ENCODE results near the gene TIAM1.

Gene TIAM1

GRCh38 chr21:31218830-31219608 is 125.0 kb downstream of the TIAM1 start:
- no peak overlapping the region for H3K4me3 ChIP-seq (ENCODE audit: low read depth, low read length)
- TF ChIP-seq, protein P1, sequence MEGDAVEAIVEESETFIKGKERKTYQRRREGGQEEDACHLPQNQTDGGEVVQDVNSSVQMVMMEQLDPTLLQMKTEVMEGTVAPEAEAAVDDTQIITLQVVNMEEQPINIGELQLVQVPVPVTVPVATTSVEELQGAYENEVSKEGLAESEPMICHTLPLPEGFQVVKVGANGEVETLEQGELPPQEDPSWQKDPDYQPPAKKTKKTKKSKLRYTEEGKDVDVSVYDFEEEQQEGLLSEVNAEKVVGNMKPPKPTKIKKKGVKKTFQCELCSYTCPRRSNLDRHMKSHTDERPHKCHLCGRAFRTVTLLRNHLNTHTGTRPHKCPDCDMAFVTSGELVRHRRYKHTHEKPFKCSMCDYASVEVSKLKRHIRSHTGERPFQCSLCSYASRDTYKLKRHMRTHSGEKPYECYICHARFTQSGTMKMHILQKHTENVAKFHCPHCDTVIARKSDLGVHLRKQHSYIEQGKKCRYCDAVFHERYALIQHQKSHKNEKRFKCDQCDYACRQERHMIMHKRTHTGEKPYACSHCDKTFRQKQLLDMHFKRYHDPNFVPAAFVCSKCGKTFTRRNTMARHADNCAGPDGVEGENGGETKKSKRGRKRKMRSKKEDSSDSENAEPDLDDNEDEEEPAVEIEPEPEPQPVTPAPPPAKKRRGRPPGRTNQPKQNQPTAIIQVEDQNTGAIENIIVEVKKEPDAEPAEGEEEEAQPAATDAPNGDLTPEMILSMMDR (IDR thresholded peaks at IDR 0.05; ENCODE audit: borderline replicate concordance, insufficient read depth, low read depth, low read length) = no peak

- H3K4me3 ChIP-seq (ENCODE audit: low read depth, low read length) = no peak overlapping the region
- TF ChIP-seq, protein P1 (IDR thresholded peaks at IDR 0.05; ENCODE audit: borderline replicate concordance, insufficient read depth, low read depth, low read length) = no peak
These were observed 127.9 kb downstream of the TIAM1 start for GRCh38 chr21:31216206-31216605.

- H3K4me3 ChIP-seq (ENCODE audit: low read depth, low read length) = no peak overlapping the region
- TF ChIP-seq, protein P1 (IDR thresholded peaks at IDR 0.05; ENCODE audit: borderline replicate concordance, insufficient read depth, low read depth, low read length) = no peak
These were observed 130.3 kb downstream of the TIAM1 start for GRCh38 chr21:31213787-31214186.

GRCh38 chr21:31211836-31212235 is 132.2 kb downstream of the TIAM1 start:
- TF ChIP-seq, protein P1 (IDR thresholded peaks at IDR 0.05; ENCODE audit: borderline replicate concordance, insufficient read depth, low read depth, low read length) = no peak
- H3K4me3 ChIP-seq (ENCODE audit: low read depth, low read length) = no peak overlapping the region

GRCh38 chr21:31205412-31205811 is 138.6 kb downstream of the TIAM1 start:
- H3K4me3 ChIP-seq (ENCODE audit: low read depth, low read length) = no peak overlapping the region
- TF ChIP-seq, protein P1 (IDR thresholded peaks at IDR 0.05; ENCODE audit: borderline replicate concordance, insufficient read depth, low read depth, low read length) = no peak

DNA sequence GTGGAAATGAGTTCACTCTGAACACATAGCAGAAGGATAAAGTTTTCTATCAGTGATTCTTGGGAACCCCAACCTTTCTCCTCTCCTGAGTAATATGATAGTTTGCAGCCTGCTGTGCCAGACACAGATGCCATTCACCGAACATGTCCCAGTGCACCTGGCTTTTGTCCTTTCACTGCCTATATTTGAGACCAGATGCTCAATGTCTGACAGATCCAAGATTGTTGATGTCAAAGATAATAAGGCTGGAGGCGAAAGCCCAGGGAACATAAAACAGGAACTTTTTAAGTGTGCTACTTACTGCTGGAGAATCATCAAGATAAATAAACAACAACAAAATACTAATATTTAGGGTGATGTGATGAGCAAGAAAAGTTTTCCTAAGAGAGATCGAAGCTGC is 139.3 kb downstream of the TIAM1 start:
- TF ChIP-seq, protein P1 (IDR thresholded peaks at IDR 0.05; ENCODE audit: borderline replicate concordance, insufficient read depth, low read depth, low read length) = no peak
- H3K4me3 ChIP-seq (ENCODE audit: low read depth, low read length) = no peak overlapping the region

DNA sequence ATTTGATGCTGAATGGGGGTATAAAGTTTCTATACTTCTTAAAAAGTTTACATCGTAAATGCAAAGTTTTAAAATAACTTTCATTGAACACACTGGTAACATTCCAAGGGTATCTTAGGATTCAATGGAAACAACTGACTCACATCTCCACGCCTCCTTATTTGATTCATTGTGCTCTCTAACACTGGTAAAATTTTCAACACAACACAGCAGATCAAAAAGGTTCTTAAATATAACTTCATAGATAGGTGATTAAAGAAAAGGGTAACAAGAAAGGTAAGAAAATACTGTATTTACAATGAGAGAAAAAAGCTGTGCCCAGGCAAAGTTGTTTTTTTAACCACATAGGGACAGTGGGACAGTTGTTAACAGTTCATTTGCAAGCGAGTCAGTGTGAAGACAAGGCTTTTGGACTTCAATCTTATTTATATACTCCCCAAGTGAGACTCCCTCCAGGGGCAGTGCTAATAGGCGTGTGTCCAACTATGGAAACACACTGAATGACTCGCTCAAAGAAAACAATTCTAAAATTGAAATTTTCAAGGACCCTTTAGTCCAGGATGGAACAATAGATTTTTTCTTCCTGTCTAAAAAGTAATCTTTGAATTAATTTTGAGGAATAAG is 140.5 kb downstream of the TIAM1 start:
- no peak overlapping the region for H3K4me3 ChIP-seq (ENCODE audit: low read depth, low read length)
- TF ChIP-seq, protein P1 (IDR thresholded peaks at IDR 0.05; ENCODE audit: borderline replicate concordance, insufficient read depth, low read depth, low read length) = no peak
